ENCODE results near the gene FSTL4. TPM values are rescaled to one million over a fixed set of nuclear protein-coding genes. Genes with fewer than 3 reads are reported as not detected.

The FSTL4 gene
- total RNA-seq, 2 experiments from 2014 or later, result not detected

DNA sequence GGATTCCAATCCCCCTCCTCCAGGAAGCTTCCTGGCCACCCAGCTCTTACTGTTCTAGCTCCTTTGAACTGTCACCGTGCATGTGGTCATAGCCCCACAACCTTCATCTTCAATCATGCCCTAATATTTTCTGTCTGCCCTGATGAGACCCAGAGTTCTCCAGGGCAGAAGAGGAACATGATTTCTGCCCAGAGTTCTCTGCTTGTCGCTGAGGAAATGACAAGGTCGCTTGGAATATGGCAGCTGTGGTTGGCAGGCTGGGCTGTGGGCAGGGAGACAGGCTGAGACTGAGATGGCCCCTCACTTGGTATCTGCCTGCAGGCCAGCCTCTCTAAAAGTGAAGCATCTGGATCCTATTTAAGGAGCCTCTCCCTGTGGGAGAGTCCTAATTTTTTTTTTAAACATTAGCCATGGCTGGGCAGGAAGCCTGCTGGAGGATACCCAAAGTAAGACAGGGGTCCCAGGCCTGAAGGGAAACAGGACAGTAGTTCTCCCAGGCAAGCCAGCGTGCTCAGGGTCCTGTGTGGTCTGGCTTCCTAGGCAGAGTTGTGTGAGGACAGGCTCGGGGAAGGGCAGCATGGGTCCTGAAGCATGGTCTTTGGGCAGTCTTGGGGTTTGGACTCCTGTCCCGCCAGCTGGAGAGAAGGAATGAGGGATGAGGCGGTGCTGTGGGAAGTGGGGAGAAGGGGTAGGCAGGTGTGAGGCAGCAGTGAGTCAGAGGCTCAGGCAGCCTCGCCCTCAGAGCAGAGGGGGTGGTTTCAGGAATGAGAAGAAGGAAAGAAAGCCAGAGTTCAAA lies 242.1 kb downstream of the FSTL4 start:
- no peak overlapping the region for H3K27ac ChIP-seq (ENCODE audit: low read depth, low read length, poor library complexity, severe bottlenecking)
- TF ChIP-seq, protein P1, sequence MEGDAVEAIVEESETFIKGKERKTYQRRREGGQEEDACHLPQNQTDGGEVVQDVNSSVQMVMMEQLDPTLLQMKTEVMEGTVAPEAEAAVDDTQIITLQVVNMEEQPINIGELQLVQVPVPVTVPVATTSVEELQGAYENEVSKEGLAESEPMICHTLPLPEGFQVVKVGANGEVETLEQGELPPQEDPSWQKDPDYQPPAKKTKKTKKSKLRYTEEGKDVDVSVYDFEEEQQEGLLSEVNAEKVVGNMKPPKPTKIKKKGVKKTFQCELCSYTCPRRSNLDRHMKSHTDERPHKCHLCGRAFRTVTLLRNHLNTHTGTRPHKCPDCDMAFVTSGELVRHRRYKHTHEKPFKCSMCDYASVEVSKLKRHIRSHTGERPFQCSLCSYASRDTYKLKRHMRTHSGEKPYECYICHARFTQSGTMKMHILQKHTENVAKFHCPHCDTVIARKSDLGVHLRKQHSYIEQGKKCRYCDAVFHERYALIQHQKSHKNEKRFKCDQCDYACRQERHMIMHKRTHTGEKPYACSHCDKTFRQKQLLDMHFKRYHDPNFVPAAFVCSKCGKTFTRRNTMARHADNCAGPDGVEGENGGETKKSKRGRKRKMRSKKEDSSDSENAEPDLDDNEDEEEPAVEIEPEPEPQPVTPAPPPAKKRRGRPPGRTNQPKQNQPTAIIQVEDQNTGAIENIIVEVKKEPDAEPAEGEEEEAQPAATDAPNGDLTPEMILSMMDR (conservative IDR thresholded peaks at IDR 0.05; ENCODE audit: low read length), result no peak
- no peak for TF ChIP-seq EZH2phosphoT487 (IDR thresholded peaks at IDR 0.05; ENCODE audit: borderline replicate concordance, low read depth, low read length)
- no peaks in the 10 kb centered on the region for H3K36me3 ChIP-seq (ENCODE audit: insufficient read depth, low read length)
- no TSS peak for BruUV-seq (replicated peaks)
- intact Hi-C loops (cut with micrococcal nuclease; ENCODE audit: unreplicated experiment), result no loop called here
- POLR2A ChIA-PET, result no interaction called here
- H3K4me1 ChIP-seq (ENCODE audit: insufficient read depth, low read length, poor library complexity, severe bottlenecking), result no peaks in the 10 kb centered on the region
- no peaks in the 10 kb centered on the region for H3K9me3 ChIP-seq (ENCODE audit: low read length)
- H3K9me2 ChIP-seq (ENCODE audit: insufficient read depth, low read length), result no peaks in the 10 kb centered on the region
- H4K20me1 ChIP-seq (ENCODE audit: insufficient read depth, low read length), result no peaks in the 10 kb centered on the region
- H3K79me2 ChIP-seq (ENCODE audit: insufficient read depth, low read depth, low read length), result no peaks in the 10 kb centered on the region
- no peak overlapping the region for H2AFZ ChIP-seq (ENCODE audit: low read length)
- DNase-seq (ENCODE audit: low spot score), result no peak
- CTCF ChIA-PET (ENCODE audit: unreplicated experiment), result no interaction called here
- H3K4me3 ChIP-seq (ENCODE audit: low read depth, low read length, poor library complexity, severe bottlenecking), result no peak overlapping the region
- no peak overlapping the region for H3K4me2 ChIP-seq (ENCODE audit: low read length)

DNA sequence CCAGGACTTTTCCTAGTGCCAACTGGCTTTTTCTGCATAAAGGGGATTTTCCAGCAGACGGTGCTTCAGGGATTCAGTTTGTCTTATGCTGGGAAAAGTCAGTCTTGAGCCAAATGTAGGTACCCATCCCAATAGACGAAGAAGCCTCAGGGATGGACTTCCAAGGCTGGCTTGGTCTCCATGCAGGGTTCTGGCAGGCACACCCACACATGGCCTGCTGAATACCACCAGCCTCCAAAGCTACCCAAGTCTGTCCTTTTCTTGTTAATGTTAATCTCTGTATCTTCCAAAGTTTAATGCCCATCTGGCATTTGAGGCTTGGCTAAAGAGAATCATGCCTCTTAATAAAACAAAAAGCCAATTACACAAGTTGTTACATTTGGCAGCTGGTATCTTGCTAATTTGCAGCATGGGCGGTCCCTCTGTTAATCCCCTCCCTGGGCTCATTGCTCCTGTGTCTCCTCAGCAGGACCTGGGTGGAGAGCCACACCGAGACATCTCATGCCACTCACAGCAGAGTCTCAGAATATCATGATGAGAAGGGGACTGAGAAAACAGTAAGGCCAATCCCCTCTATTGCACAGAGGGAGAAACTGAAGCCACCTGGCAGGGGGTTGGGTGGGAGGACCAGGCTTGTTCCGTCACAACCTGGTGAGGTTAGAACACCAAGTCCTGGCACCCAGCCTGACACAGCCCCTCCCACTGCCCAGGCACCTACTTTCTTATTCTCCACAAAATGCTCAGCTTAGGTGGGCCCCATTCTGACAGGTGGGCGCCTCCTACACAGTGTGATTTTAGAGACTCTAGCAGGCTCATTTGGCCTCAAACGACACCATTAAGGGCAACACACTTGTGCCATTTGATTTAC lies 243.2 kb downstream of the FSTL4 start:
- ChIA-PET POLR2A (no interaction called here), CTCF (ENCODE audit: unreplicated experiment) (no interaction called here)
- Histone ChIP-seq H3K36me3 (ENCODE audit: insufficient read depth, low read length) (no peaks in the 10 kb centered on the region), H3K27ac (ENCODE audit: low read depth, low read length, poor library complexity, severe bottlenecking) (no peak overlapping the region), H3K9me2 (ENCODE audit: insufficient read depth, low read length) (no peaks in the 10 kb centered on the region), H3K79me2 (ENCODE audit: insufficient read depth, low read depth, low read length) (no peaks in the 10 kb centered on the region), H4K20me1 (ENCODE audit: insufficient read depth, low read length) (no peaks in the 10 kb centered on the region), H2AFZ (ENCODE audit: low read length) (no peak overlapping the region), H3K9me3 (ENCODE audit: low read length) (no peaks in the 10 kb centered on the region), H3K4me1 (ENCODE audit: insufficient read depth, low read length, poor library complexity, severe bottlenecking) (no peaks in the 10 kb centered on the region), H3K4me3 (ENCODE audit: low read depth, low read length, poor library complexity, severe bottlenecking) (no peak overlapping the region), H3K4me2 (ENCODE audit: low read length) (no peak overlapping the region)
- BruUV-seq (replicated peaks), result no TSS peak
- DNase-seq (ENCODE audit: low spot score), result no peak
- no peak for TF ChIP-seq EZH2phosphoT487 (IDR thresholded peaks at IDR 0.05; ENCODE audit: borderline replicate concordance, low read depth, low read length)
- TF ChIP-seq, protein P1 (conservative IDR thresholded peaks at IDR 0.05; ENCODE audit: low read length), result no peak
- intact Hi-C loops (cut with micrococcal nuclease; ENCODE audit: unreplicated experiment), result no loop called here
